ENCODE results near the gene MICALL2.

DNA sequence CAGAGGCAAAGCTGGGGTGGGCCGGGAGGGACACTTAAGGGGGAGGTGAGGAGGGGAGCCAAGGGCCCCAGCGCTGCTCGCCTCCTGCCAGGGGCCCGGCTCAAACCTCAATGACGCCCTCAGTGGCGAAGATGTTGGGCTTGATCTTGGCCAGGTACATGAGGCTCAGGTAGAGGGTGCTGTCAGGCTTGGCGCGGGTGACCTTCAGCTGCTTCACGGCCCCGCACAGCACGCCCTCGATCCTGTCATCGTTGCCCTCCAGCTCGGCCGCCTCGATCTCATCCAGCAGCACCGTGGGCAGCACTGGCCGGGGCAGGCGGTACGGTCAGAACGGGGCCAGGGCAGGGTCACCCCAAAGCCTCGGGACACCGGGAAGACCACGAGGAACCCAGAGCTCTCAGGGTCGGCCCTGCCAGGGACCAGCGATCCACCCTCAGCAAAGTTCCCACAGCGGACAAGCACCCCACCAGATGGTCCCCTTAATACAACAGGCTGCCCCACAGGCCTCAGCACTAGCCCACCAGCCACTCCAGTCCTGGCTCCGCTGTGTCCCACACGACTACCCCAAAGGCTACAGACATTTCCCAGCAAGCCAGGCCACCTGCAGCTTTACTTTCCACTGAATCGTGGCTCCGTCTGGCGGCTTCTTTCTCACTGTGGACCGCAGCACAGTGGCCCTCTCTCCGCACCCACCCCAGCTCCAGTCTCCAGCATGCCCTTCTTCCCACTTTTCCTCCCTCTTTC, 41.0 kb upstream of the MICALL2 start:
- TF ChIP-seq, protein P1, sequence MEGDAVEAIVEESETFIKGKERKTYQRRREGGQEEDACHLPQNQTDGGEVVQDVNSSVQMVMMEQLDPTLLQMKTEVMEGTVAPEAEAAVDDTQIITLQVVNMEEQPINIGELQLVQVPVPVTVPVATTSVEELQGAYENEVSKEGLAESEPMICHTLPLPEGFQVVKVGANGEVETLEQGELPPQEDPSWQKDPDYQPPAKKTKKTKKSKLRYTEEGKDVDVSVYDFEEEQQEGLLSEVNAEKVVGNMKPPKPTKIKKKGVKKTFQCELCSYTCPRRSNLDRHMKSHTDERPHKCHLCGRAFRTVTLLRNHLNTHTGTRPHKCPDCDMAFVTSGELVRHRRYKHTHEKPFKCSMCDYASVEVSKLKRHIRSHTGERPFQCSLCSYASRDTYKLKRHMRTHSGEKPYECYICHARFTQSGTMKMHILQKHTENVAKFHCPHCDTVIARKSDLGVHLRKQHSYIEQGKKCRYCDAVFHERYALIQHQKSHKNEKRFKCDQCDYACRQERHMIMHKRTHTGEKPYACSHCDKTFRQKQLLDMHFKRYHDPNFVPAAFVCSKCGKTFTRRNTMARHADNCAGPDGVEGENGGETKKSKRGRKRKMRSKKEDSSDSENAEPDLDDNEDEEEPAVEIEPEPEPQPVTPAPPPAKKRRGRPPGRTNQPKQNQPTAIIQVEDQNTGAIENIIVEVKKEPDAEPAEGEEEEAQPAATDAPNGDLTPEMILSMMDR (IDR thresholded peaks at IDR 0.05) = no peak
- no peak for TF ChIP-seq POLR2A (IDR thresholded peaks at IDR 0.05)

All from uterus (tissue), 2 donors.